Measurements from ENCODE around the gene SPOCD1.

DNA sequence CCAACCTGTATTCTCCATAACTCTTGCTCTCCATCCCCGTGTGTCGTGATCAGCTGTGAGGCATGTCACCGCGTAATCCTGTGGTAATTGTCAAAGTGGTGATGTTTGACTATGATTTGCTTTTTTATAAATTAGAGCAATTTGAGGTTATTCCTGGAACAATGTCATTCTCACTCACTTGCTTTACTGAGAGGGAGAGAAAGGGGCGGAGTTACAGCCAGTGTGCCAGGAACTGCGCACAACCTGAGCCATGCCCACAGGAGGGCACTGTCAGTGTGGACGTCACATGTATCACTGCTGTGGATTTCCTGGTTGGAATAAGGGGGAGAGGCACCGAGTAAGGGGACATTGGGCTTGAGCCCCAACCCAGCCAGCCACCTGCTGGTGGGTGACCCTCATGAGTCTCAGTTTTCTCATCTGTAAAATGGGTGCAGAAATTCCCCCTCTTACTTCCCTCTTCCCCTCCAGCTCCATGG, 58.6 kb downstream of the SPOCD1 start:
- TF ChIP-seq, protein P1, sequence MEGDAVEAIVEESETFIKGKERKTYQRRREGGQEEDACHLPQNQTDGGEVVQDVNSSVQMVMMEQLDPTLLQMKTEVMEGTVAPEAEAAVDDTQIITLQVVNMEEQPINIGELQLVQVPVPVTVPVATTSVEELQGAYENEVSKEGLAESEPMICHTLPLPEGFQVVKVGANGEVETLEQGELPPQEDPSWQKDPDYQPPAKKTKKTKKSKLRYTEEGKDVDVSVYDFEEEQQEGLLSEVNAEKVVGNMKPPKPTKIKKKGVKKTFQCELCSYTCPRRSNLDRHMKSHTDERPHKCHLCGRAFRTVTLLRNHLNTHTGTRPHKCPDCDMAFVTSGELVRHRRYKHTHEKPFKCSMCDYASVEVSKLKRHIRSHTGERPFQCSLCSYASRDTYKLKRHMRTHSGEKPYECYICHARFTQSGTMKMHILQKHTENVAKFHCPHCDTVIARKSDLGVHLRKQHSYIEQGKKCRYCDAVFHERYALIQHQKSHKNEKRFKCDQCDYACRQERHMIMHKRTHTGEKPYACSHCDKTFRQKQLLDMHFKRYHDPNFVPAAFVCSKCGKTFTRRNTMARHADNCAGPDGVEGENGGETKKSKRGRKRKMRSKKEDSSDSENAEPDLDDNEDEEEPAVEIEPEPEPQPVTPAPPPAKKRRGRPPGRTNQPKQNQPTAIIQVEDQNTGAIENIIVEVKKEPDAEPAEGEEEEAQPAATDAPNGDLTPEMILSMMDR (IDR thresholded peaks at IDR 0.05; ENCODE audit: insufficient read depth, low read depth, low read length) = no peak
- no peak for TF ChIP-seq EZH2 (IDR thresholded peaks at IDR 0.05; ENCODE audit: insufficient read depth, low read length)
